Brain microvascular endothelial cell (primary cell): ENCODE results near the gene CNOT3.
"Not testable (repeated sequence)": the region's sequence is repeated elsewhere in the genome, so short reads cannot be mapped to it uniquely, and the experiment has no call there.

Experiments
- DNase-seq: peaks from one replicate; pipeline ENCODE4 v3.0.0-alpha.2; 2020
- H3K27ac ChIP-seq: fragments of 250-450 bp; sonication (Bioruptor Pico); 2 replicates; pipeline ENCODE4 v1.5.1; 2020; ENCODE audit warnings: mild to moderate bottlenecking, moderate library complexity
- H3K27me3 ChIP-seq: fragments of 250-450 bp; sonication (Bioruptor Pico); replicated peaks from 2 replicates; pipeline ENCODE4 v1.5.1; 2020; ENCODE audit warnings: mild to moderate bottlenecking
- H3K36me3 ChIP-seq: fragments of 250-450 bp; sonication (Bioruptor Pico); replicated peaks from 2 replicates; pipeline ENCODE4 v1.5.1; 2020; ENCODE audit warnings: mild to moderate bottlenecking
- H3K4me3 ChIP-seq: 2 replicates; pipeline ENCODE4 v1.5.1; 2011; ENCODE audit warnings: low read depth, mild to moderate bottlenecking, control low read depth, low read length, moderate library complexity
- CTCF ChIP-seq: IDR thresholded peaks from 2 replicates; pipeline ENCODE4 v1.5.1; 2011; ENCODE audit warnings: low read depth, mild to moderate bottlenecking, moderate library complexity, low read length, control low read depth, inconsistent platforms; ENCODE audit errors: missing control alignments
- in situ Hi-C: cut with HindIII; loops from 2 replicates; pipeline ENCODE4 v1.10.0; 2017; ENCODE audit warnings: low sequenced_read_pairs, low pct_ligation_motif_present

Gene CNOT3

DNA sequence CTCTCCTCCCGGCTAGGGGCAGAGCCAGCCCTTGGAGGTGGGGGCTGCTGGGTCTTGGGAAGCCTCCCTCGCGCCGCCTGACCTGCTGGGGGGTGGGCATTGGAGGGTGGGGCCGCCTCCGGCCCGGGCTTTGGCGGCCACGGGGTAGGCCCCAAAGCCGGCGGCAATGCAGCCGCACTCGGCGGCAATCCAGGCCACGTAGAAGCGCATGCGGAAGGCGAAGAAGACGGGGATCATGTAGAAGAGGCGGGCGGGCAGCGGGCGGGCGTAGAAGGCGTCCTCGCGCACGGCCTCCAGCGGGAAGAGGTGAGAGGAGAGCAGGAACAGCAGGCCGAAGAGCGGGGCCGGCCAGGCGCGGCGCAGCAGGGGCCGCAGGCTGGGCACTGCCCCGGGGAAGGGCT is 43.1 kb downstream of the CNOT3 start:
- no peak for DNase-seq
- Histone ChIP-seq H3K36me3 (peaks cover 40% of the 10 kb centered on the region), H3K27me3 (no peaks in the 10 kb centered on the region), H3K27ac (peak overlapping the region; percentile 20), H3K4me3 (no peak overlapping the region)
- in situ Hi-C loops, result no loop called here
- no peak for TF ChIP-seq CTCF

GRCh38 chr19:54181894-54182293 is 44.3 kb downstream of the CNOT3 start:
- H3K4me3 ChIP-seq, in situ Hi-C loops, DNase-seq, H3K27ac ChIP-seq, H3K27me3 ChIP-seq: not testable (repeated sequence)
- H3K36me3 ChIP-seq, result peaks cover 31% of the 10 kb centered on the region

- Histone ChIP-seq H3K27me3 (no peaks in the 10 kb centered on the region), H3K36me3 (peaks cover 25% of the 10 kb centered on the region), H3K27ac (no peak overlapping the region), H3K4me3 (no peak overlapping the region)
- DNase-seq, result no peak
- in situ Hi-C loops, result no loop called here
- TF ChIP-seq CTCF, result no peak
Observed at GRCh38 chr19:54183431-54183830, 45.9 kb downstream of the CNOT3 start.

DNA sequence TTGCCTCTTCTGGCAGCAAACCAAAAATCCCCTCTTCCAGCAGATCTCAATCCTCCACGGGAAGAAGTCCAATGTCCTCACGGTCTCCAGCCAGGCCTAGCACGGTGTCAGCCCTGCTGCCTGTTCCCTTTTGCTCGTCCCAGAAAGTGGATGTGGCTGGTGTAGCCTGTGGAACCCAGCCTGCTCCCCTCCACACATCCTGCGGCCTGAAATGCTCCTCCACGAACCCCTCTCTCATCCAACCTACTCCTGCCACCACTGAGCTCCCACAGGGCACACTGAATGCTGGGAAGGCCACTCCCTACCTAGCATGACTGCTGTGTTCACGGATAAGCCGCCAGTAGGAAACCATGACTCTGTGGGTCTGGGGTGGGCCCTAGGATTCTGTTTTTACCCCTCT is 48.8 kb downstream of the CNOT3 start:
- Histone ChIP-seq H3K4me3 (no peak overlapping the region), H3K27me3 (no peaks in the 10 kb centered on the region), H3K27ac (no peak overlapping the region), H3K36me3 (peaks cover 3% of the 10 kb centered on the region)
- in situ Hi-C loops, result no loop called here
- DNase-seq, result no peak
- no peak for TF ChIP-seq CTCF

- DNase-seq, result no peak
- H3K27me3 ChIP-seq, result no peaks in the 10 kb centered on the region
- peaks cover 3% of the 10 kb centered on the region for H3K36me3 ChIP-seq
- in situ Hi-C loops, result no loop called here
- no peak overlapping the region for H3K4me3 ChIP-seq
- TF ChIP-seq CTCF, result no peak
- no peak overlapping the region for H3K27ac ChIP-seq
Observed at GRCh38 chr19:54186934-54187381, 49.4 kb downstream of the CNOT3 start.

- H3K27me3 ChIP-seq, result no peaks in the 10 kb centered on the region
- no peak for TF ChIP-seq CTCF
- in situ Hi-C loops, result no loop called here
- H3K4me3 ChIP-seq, result peak overlapping the region; percentile 71
- DNase-seq, result peak; percentile 60
- no peaks in the 10 kb centered on the region for H3K36me3 ChIP-seq
- peak overlapping the region; percentile 66 for H3K27ac ChIP-seq
Observed at GRCh38 chr19:54188215-54188871, 50.8 kb downstream of the CNOT3 start.
